ENCODE data around the gene CCAR1.
A peak's percentile ranks its signal among the peaks of the same experiment; 100 is the strongest.
"Not testable (repeated sequence)": the region's sequence is repeated elsewhere in the genome, so short reads cannot be mapped to it uniquely, and the experiment has no call there.

Gene CCAR1

GRCh38 chr10:68720793-68721672 is at the start of gene CCAR1:
Gene CCAR1, plus strand, starts transcription at chr10:68721239. Its CDS starts 1,266 bp downstream, at chr10:68722505.
- DNase-seq: peak; percentile 98

- peak; percentile 45 for DNase-seq
Measured at GRCh38 chr10:68684413-68684812, 36.6 kb upstream of the CCAR1 start.

GRCh38 chr10:68696018-68696417 is 25.0 kb upstream of the CCAR1 start:
- DNase-seq: no peak

- no peak for DNase-seq
Measured at GRCh38 chr10:68697106-68697505, 23.9 kb upstream of the CCAR1 start.

- no peak for DNase-seq
Measured at GRCh38 chr10:68700197-68700596, 20.8 kb upstream of the CCAR1 start.

GRCh38 chr10:68705548-68705947 is 15.5 kb upstream of the CCAR1 start:
- DNase-seq: no peak

GRCh38 chr10:68708987-68709386 is 12.1 kb upstream of the CCAR1 start:
- not testable (repeated sequence) for DNase-seq

GRCh38 chr10:68713065-68713464 is 8.0 kb upstream of the CCAR1 start:
- DNase-seq: not testable (repeated sequence)

GRCh38 chr10:68717435-68717834 is 3.6 kb upstream of the CCAR1 start:
- no peak for DNase-seq

GRCh38 chr10:68721673-68722335 is 765 bp downstream of the CCAR1 start:
- DNase-seq: peak; percentile 14

- DNase-seq: no peak
Measured at GRCh38 chr10:68725016-68725415, 4.0 kb downstream of the CCAR1 start.

- no peak for DNase-seq
Measured at GRCh38 chr10:68727146-68727545, 6.1 kb downstream of the CCAR1 start.

GRCh38 chr10:68732651-68733050 is 11.6 kb downstream of the CCAR1 start:
- no peak for DNase-seq

- DNase-seq: no peak
Measured at GRCh38 chr10:68734349-68734748, 13.3 kb downstream of the CCAR1 start.

GRCh38 chr10:68735119-68735518 is 14.1 kb downstream of the CCAR1 start:
- DNase-seq: no peak

GRCh38 chr10:68735739-68736138 is 14.7 kb downstream of the CCAR1 start:
- not testable (repeated sequence) for DNase-seq

- DNase-seq: not testable (repeated sequence)
Measured at GRCh38 chr10:68740676-68741075, 19.6 kb downstream of the CCAR1 start.

GRCh38 chr10:68742397-68742796 is 21.4 kb downstream of the CCAR1 start:
- no peak for DNase-seq

GRCh38 chr10:68752711-68753350 is 31.8 kb downstream of the CCAR1 start:
- no peak for DNase-seq

- DNase-seq: no peak
Measured at GRCh38 chr10:68756246-68756645, 35.2 kb downstream of the CCAR1 start.

GRCh38 chr10:68756766-68757165 is 35.7 kb downstream of the CCAR1 start:
- no peak for DNase-seq

GRCh38 chr10:68759223-68759863 is 38.3 kb downstream of the CCAR1 start:
- DNase-seq: no peak

- DNase-seq: no peak
Measured at GRCh38 chr10:68759967-68760366, 38.9 kb downstream of the CCAR1 start.
